ENCODE results near the gene RAB19.

- no peak for TF ChIP-seq CTCF (IDR thresholded peaks at IDR 0.05)
- TF ChIP-seq POLR2AphosphoS5 (IDR thresholded peaks at IDR 0.05) = no peak
These were observed 50.8 kb downstream of the RAB19 start for GRCh38 chr7:140454657-140455015.
